Lower leg skin (tissue), 4 donors: ENCODE results near the gene CMIP. TPM values are rescaled to one million over a fixed set of nuclear protein-coding genes. Genes with fewer than 3 reads are reported as not detected.

Experiments
- DNase-seq, 2 donors: peaks; one replicate each; pipeline ENCODE4 v3.0.0-alpha.2; 2019; ENCODE audit warnings: low spot score in 2 of 2
- H3K4me3 ChIP-seq: fragments of 200-600 bp; sonication (generic); 2 replicates; pipeline ENCODE4 v1.5.1; 2017; ENCODE audit warnings: mild to moderate bottlenecking, low read depth; ENCODE audit not compliant: poor library complexity, severe bottlenecking
- POLR2A ChIP-seq, 2 donors: fragments of 450-650 bp; IDR thresholded peaks; one replicate each; pipeline ENCODE4 v1.6.1; 2016 to 2017; ENCODE audit warnings: antibody characterized with exemption in 2 of 2, mild to moderate bottlenecking in 1 of 2, moderate library complexity in 1 of 2
- WGBS, 2 donors: methylation state at CpG; one replicate each; pipeline ENCODE4 v1.1.5; 2018; 5-methylcytosine and 5-hydroxymethylcytosine counted together
- intact Hi-C: fragments of 100-400 bp; cut with DNase I; formaldehyde crosslinking; loops from one replicate; pipeline ENCODE4 v1.15.0; 2023; ENCODE audit warnings: low total_unique reads
- total RNA-seq, 4 donors: library from RNA; depleted of rRNA; stranded (reverse); fragments of >200 nt; gene quantifications; one replicate each; pipeline ENCODE4 v1.1.0, GENCODE V29; 2016
- TF ChIP-seq, protein P1 (sequence below), 3 donors: fragments of 450-650 bp; IDR thresholded peaks; one replicate each; pipeline ENCODE4 v1.5.1; 2016; ENCODE audit warnings: antibody characterized with exemption in 3 of 3, mild to moderate bottlenecking in 3 of 3, moderate library complexity in 2 of 3

The CMIP gene
- total RNA-seq, 4 donors from 2014 or later = 53.7 to 115 (median 77.4) TPM

- intact Hi-C loops = no loop called here
Measured at GRCh38 chr16:81461243-81461642, 16.6 kb downstream of the CMIP start.

GRCh38 chr16:81461766-81462165 is 17.2 kb downstream of the CMIP start:
- no peak for DNase-seq
- TF ChIP-seq POLR2A (IDR thresholded peaks at IDR 0.05) = no peak
- TF ChIP-seq, protein P1, sequence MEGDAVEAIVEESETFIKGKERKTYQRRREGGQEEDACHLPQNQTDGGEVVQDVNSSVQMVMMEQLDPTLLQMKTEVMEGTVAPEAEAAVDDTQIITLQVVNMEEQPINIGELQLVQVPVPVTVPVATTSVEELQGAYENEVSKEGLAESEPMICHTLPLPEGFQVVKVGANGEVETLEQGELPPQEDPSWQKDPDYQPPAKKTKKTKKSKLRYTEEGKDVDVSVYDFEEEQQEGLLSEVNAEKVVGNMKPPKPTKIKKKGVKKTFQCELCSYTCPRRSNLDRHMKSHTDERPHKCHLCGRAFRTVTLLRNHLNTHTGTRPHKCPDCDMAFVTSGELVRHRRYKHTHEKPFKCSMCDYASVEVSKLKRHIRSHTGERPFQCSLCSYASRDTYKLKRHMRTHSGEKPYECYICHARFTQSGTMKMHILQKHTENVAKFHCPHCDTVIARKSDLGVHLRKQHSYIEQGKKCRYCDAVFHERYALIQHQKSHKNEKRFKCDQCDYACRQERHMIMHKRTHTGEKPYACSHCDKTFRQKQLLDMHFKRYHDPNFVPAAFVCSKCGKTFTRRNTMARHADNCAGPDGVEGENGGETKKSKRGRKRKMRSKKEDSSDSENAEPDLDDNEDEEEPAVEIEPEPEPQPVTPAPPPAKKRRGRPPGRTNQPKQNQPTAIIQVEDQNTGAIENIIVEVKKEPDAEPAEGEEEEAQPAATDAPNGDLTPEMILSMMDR (IDR thresholded peaks at IDR 0.05) = no peak
- no peak overlapping the region for H3K4me3 ChIP-seq
- intact Hi-C loops = no loop called here
- 89 to 96% methylated on average over 4 of the region's 4 CpGs for whole genome bisulfite sequencing, 2 donors

More at GRCh38 chr16:81461243-81461642, 16.6 kb downstream of the CMIP start:
- DNase-seq = no peak
- no peak overlapping the region for H3K4me3 ChIP-seq
- 89 to 90% methylated on average over 4 of the region's 4 CpGs for WGBS, 2 donors
- TF ChIP-seq, protein P1 (IDR thresholded peaks at IDR 0.05) = no peak
- no peak for TF ChIP-seq POLR2A (IDR thresholded peaks at IDR 0.05)

DNA sequence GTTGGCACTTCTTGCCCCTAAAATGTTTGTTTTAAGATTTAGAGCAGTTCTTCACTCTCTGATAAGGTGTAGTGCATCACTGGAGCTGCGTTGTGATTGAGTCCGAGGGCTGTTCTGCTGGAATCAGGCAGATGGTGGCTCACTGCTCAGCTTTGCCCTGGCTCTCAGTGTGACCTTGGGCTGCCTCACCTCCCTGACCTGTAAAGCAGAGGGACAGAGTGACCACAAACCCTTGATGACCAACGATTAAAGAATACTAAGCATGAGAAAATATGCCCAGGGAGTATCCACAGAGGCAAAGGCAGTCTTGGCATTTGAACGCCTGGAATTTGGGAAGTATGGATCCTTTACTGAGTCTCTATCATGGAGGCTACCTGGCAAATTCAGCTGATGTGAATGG is 18.1 kb downstream of the CMIP start:
- no peak for DNase-seq
- intact Hi-C loops = no loop called here
- 83 to 86% methylated on average over 4 of the region's 4 CpGs for WGBS, 2 donors
- H3K4me3 ChIP-seq = no peak overlapping the region
- TF ChIP-seq, protein P1 (IDR thresholded peaks at IDR 0.05) = no peak
- no peak for TF ChIP-seq POLR2A (IDR thresholded peaks at IDR 0.05)

- no peak for DNase-seq
- 71 to 79% methylated on average over 16 of the region's 16 CpGs for WGBS, 2 donors
- TF ChIP-seq POLR2A (IDR thresholded peaks at IDR 0.05) = no peak
- TF ChIP-seq, protein P1 (IDR thresholded peaks at IDR 0.05) = no peak
- no peak overlapping the region for H3K4me3 ChIP-seq
- intact Hi-C loops = no loop called here
Measured at GRCh38 chr16:81463296-81463890, 18.8 kb downstream of the CMIP start.

DNA sequence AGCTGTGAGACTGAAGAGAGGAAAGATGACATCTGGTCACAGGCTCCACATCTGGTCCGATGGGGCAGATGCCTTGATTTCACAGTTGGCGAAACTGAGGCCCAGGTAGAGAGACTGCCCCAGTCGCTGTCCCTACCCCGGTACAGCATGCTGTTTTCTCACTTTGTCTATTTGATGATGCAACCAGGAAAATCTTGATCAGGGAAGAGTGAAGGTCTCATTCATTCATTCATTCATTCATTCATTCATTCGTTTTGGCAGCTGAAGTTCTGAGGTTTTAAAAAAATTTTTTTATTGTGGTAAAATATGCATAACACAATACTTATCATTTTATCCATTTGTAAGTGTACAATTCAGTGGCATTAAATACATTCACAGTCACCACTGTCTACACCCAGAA is 19.7 kb downstream of the CMIP start:
- H3K4me3 ChIP-seq = no peak overlapping the region
- WGBS, 2 donors = 93 to 95% methylated on average over 5 of the region's 5 CpGs
- DNase-seq = no peak
- intact Hi-C loops = no loop called here
- TF ChIP-seq, protein P1 (IDR thresholded peaks at IDR 0.05) = no peak
- TF ChIP-seq POLR2A (IDR thresholded peaks at IDR 0.05) = no peak

DNA sequence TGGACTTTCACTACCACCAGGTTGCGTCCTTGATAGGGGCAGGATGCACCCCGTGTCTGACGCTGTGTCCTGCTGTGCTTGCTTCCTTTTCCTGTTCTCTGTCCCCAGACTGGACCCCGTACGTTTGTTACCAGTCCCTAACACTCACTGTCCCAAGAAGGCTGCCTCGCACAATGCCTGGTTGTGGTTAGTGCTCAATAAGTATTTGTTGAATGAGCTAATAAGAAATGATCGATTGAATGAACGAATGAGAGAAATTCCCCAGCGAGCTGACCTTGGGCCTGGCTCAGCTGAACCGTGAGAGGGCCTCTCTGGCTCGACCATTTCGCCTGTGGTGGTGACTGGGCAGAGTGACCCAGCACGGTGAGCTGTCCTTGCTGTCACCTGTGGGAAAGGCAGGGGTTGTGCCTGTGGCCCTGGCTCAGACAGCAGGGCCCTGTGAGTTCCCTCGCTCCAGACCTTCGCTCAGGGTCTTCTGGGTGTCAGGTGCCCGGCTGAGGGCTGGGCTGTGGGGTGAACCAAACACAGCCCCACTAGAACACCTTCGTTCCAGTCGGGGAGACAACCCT is 20.9 kb downstream of the CMIP start:
- TF ChIP-seq POLR2A (IDR thresholded peaks at IDR 0.05) = no peak
- TF ChIP-seq, protein P1 (IDR thresholded peaks at IDR 0.05) = no peak
- intact Hi-C loops = no loop called here
- DNase-seq = no peak
- no peak overlapping the region for H3K4me3 ChIP-seq
- 84 to 90% methylated on average over 17 to 18 of the region's 18 CpGs for WGBS, 2 donors
